Activated CD4-positive, alpha-beta memory T cell treated with anti-CD3 and anti-CD28 coated beads, Interleukin-2, amount 10 ng/mL, durations not matched to agents 7 days and 5 days (primary cell): ENCODE measurements around the gene LRG1. TPM values are rescaled to one million over a fixed set of nuclear protein-coding genes. Genes with fewer than 3 reads are reported as not detected.
A peak's percentile ranks its signal among the peaks of the same experiment; 100 is the strongest.

Experiments used
- CTCF ChIA-PET: fragments of 350-600 bp; sonication (Branson Sonifier 250); formaldehyde crosslinking; loops from one replicate; lab custom pipeline; 2021; ENCODE audit warnings: antibody characterized with exemption, inconsistent platforms; lab: Charles Lee
- POLR2A ChIA-PET: fragments of 350-600 bp; sonication (Branson Sonifier 250); formaldehyde crosslinking; loops from one replicate; lab custom pipeline; 2021; ENCODE audit warnings: antibody characterized with exemption; lab: Charles Lee
- DNase-seq: peaks from one replicate; pipeline ENCODE4 v3.0.0-alpha.2; 2020
- H3K27ac Mint-ChIP-seq: one replicate; pipeline ENCODE4 v1.8.0; 2021; ENCODE audit warnings: mild to moderate bottlenecking, mixed read lengths
- H3K27me3 Mint-ChIP-seq: one replicate; pipeline ENCODE4 v1.8.0; 2021; ENCODE audit warnings: mixed read lengths
- H3K36me3 Mint-ChIP-seq: one replicate; pipeline ENCODE4 v1.8.0; 2021; ENCODE audit warnings: low read depth, mixed read lengths
- H3K4me1 Mint-ChIP-seq: one replicate; pipeline ENCODE4 v1.8.0; 2021; ENCODE audit warnings: mixed read lengths
- H3K4me3 Mint-ChIP-seq: one replicate; pipeline ENCODE4 v1.8.0; 2021; ENCODE audit warnings: mild to moderate bottlenecking, mixed read lengths
- H3K9me3 Mint-ChIP-seq: one replicate; pipeline ENCODE4 v1.8.0; 2021; ENCODE audit warnings: mixed read lengths
- total RNA-seq, 2 experiments: library from RNA; stranded (reverse); gene quantifications; one replicate each; pipeline ENCODE4 v1.2.3, GENCODE V29; 2021

Gene LRG1
- total RNA-seq, 2 experiments from 2014 or later: 0.15 to 0.18 TPM

DNA sequence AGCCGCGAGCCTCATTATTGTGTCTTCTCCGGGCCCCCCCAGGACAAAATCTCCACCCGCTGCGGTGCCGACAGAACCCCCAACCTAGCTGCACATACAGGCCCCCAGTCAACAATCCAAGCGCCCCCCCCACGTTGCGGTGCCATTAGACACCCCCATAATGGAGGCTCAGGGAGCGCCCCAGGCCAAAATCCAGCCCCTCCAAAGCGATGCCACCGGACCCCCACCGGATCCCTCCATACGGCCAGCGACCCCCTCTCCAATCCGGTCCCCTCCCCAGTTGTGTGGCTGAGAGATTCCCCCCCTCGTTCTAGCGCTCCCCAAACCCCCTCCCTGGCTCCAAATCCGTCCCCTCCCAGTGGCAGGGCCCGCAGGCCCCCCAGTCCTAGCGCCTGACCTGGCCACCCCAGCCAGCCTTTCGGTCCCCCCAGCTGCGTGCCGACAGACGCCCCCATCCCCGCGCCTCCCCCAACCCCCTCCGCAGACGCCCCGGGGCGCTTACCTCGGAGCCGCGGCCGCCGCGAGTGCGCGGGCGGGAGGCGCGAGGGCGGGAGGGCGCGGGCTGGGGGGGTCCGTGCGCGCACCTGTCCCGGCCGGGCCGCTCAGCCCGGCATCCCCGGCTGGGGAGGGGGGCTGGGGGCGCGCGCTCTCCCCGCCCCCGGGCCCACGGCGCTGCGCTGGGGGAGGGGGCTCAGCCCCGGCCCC, 41.3 kb upstream of the LRG1 start:
- Mint-ChIP-seq H3K4me3 (no peak overlapping the region), H3K4me1 (peaks cover 2% of the 10 kb centered on the region), H3K9me3 (no peaks in the 10 kb centered on the region), H3K27me3 (peaks cover 47% of the 10 kb centered on the region), H3K36me3 (no peaks in the 10 kb centered on the region), H3K27ac (no peak overlapping the region)
- no peak for DNase-seq
- POLR2A ChIA-PET: no interaction called here
- CTCF ChIA-PET: no interaction called here

DNA sequence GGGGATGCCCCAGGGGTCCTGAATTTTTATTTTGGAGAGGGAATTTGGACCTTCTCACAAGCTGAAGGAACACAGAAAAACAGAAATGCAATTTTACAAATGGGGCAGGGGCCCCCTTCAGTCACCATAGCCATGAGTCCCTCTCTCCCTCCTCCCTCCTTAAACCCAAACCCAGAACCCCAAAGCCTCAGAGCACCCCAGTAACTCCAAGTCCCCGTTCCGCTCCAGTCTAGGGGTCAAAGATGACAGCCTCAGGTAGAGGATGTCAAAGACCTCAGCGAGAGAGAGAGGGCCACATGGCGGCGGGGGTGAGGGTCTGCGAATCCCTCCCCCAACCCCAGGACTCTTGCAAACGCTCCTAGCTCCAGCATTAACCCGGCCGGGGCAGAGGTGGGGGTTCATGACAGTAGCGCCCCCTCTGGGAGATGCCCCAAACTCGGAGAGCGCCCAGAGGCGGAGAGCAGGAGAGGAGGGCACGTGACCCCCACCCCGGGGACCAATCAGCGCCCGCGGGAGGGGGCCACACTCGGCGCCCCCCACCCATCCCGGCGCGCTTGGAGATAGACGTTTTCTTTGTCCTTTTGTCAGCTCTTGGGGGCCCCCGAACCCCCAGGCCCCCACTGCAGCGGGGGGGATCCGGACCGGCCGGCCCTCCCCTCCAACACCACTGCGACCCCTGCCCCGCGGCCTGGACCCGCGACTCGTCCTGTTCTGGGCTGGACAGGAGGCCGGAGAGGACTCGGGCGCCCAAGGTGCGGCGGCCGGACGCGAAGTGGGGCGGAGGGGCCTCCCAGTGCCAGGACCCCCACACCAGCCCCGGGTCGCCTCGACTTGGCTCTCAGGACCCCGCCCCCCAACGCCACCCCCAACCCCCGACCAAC, 40.4 kb upstream of the LRG1 start:
- no peak overlapping the region for H3K27ac Mint-ChIP-seq
- no peak for DNase-seq
- H3K9me3 Mint-ChIP-seq: no peaks in the 10 kb centered on the region
- H3K4me3 Mint-ChIP-seq: no peak overlapping the region
- ChIA-PET CTCF (interaction anchor here (0.6 to 1.6 kb wide), 2 partner anchors 33 to 56 kb away, joined by 4 to 5 read pairs; no protein-coding TSS in a partner anchor), POLR2A (no interaction called here)
- peaks cover 43% of the 10 kb centered on the region for H3K27me3 Mint-ChIP-seq
- H3K4me1 Mint-ChIP-seq: peaks cover 2% of the 10 kb centered on the region
- no peaks in the 10 kb centered on the region for H3K36me3 Mint-ChIP-seq

GRCh38 chr19:4579389-4579788, 39.6 kb upstream of the LRG1 start:
- Mint-ChIP-seq H3K9me3 (no peaks in the 10 kb centered on the region), H3K4me1 (peaks cover 2% of the 10 kb centered on the region), H3K4me3 (no peak overlapping the region), H3K27me3 (peaks cover 40% of the 10 kb centered on the region), H3K27ac (no peak overlapping the region), H3K36me3 (no peaks in the 10 kb centered on the region)
- CTCF ChIA-PET: interaction anchor here (1.6 kb wide), 1 partner anchor 57 kb away, joined by 5 read pairs; no protein-coding TSS in a partner anchor
- no peak for DNase-seq
- POLR2A ChIA-PET: no interaction called here

GRCh38 chr19:4578552-4579248, 38.9 kb upstream of the LRG1 start:
- ChIA-PET CTCF (interaction anchor here (1.6 to 3.1 kb wide), 2 partner anchors 57 to 58 kb away, joined by 5 to 20 read pairs; no protein-coding TSS in a partner anchor), POLR2A (no interaction called here)
- DNase-seq: no peak
- Mint-ChIP-seq H3K4me1 (peaks cover 2% of the 10 kb centered on the region), H3K9me3 (no peaks in the 10 kb centered on the region), H3K36me3 (no peaks in the 10 kb centered on the region), H3K4me3 (no peak overlapping the region), H3K27me3 (peaks cover 40% of the 10 kb centered on the region), H3K27ac (no peak overlapping the region)

- Mint-ChIP-seq H3K9me3 (no peaks in the 10 kb centered on the region), H3K36me3 (no peaks in the 10 kb centered on the region), H3K4me1 (no peaks in the 10 kb centered on the region), H3K27ac (no peak overlapping the region), H3K4me3 (no peak overlapping the region), H3K27me3 (peaks cover 27% of the 10 kb centered on the region)
- no peak for DNase-seq
- POLR2A ChIA-PET: no interaction called here
- CTCF ChIA-PET: interaction anchor here (0.9 to 3.1 kb wide), 7 partner anchors 9 to 61 kb away, joined by 3 to 20 read pairs (median 5); no protein-coding TSS in a partner anchor
Measured at GRCh38 chr19:4577020-4577782, 37.4 kb upstream of the LRG1 start.

DNA sequence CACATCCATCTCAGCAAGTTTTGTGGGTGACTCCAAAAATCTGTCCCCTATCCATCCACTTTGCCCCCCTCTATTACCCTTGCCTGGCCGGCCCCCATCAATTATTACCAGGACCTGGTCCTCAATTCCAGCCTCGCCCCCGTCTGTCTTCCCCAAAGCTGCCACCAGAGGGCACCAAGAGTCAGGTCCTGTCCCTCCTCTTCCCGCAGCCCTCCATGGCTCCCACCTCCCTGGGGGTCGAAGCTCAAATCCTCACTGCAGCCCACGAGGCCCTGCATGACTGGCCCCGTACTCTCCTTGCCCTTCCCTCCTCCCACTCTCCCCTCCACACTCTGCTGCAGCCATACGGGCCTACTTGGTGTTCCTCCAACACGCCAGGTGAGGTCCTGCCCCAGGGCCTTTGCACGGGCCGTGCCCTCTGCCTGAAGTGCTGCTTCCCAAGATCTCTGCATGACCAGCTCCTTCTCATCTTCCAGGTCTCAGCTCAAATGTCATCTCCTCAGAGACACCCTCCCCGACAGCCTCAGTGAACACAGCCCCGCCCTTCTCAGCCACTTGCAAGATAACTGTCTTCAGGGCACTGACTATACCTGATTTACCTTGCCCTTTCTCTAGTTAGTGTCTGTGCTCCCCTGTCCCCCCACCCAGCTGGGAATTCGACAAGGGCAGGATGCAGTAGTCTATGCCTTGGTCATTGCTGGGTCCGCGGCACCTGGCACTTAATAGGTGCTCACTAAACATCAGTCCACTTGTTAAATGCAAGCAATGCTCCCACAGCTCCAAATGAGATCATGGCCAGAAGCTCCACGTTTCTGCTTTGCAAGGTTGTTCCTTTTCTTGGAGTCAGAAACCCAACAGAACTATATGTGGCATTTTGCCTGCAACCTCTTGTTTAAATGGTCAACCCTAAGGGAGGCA, 36.4 kb upstream of the LRG1 start:
- POLR2A ChIA-PET: no interaction called here
- peak; percentile 73 for DNase-seq
- no peak overlapping the region for H3K27ac Mint-ChIP-seq

GRCh38 chr19:4575267-4576015, 35.6 kb upstream of the LRG1 start:
- H3K27ac Mint-ChIP-seq: no peak overlapping the region
- no peak for DNase-seq
- ChIA-PET CTCF (interaction anchor here (1.3 to 3.1 kb wide), 8 partner anchors 14 to 62 kb away, joined by 4 to 20 read pairs (median 8); no protein-coding TSS in a partner anchor), POLR2A (no interaction called here)
- H3K4me1 Mint-ChIP-seq: no peaks in the 10 kb centered on the region
- H3K27me3 Mint-ChIP-seq: peaks cover 22% of the 10 kb centered on the region
- no peaks in the 10 kb centered on the region for H3K9me3 Mint-ChIP-seq
- no peaks in the 10 kb centered on the region for H3K36me3 Mint-ChIP-seq
- H3K4me3 Mint-ChIP-seq: no peak overlapping the region

More for the DNA sequence above, 36.4 kb upstream of the LRG1 start:
- Mint-ChIP-seq H3K36me3 (no peaks in the 10 kb centered on the region), H3K9me3 (no peaks in the 10 kb centered on the region), H3K4me1 (no peaks in the 10 kb centered on the region), H3K4me3 (no peak overlapping the region), H3K27me3 (peaks cover 22% of the 10 kb centered on the region)
- CTCF ChIA-PET: interaction anchor here (0.6 to 3.1 kb wide), 9 partner anchors 10 to 69 kb away, joined by 3 to 20 read pairs (median 5); no protein-coding TSS in a partner anchor

DNA sequence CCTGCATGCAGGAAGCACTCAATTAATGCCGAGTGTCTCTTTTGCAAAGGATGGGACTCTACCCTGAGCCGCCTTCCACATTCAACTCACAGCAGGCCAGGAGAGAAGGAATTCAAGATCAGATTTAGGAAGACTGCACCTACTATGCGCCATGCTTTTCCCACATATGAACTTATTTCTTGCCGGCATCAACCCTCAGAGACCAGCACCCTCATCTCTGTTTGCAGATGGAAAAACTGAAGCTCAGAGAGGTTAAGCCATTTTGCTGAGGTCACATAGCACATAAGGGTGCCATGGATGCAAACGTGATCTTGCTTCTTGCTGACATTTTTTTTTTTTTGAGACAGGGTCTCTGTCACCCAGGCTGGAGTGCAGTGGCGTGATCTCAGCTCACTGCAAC, 33.8 kb upstream of the LRG1 start:
- H3K4me1 Mint-ChIP-seq: no peaks in the 10 kb centered on the region
- no peak for DNase-seq
- CTCF ChIA-PET: interaction anchor here (0.7 to 2.6 kb wide), 4 partner anchors 49 to 63 kb away, joined by 4 to 13 read pairs (median 6); no protein-coding TSS in a partner anchor
- no peak overlapping the region for H3K4me3 Mint-ChIP-seq
- H3K27ac Mint-ChIP-seq: no peak overlapping the region
- H3K9me3 Mint-ChIP-seq: no peaks in the 10 kb centered on the region
- no peaks in the 10 kb centered on the region for H3K36me3 Mint-ChIP-seq
- POLR2A ChIA-PET: no interaction called here
- H3K27me3 Mint-ChIP-seq: peaks cover 11% of the 10 kb centered on the region

- DNase-seq: no peak
- ChIA-PET POLR2A (no interaction called here), CTCF (interaction anchor here (1.5 kb wide), 1 partner anchor 63 kb away, joined by 4 read pairs; no protein-coding TSS in a partner anchor)
- H3K4me3 Mint-ChIP-seq: no peak overlapping the region
- no peak overlapping the region for H3K27ac Mint-ChIP-seq
- peaks cover 8% of the 10 kb centered on the region for H3K27me3 Mint-ChIP-seq
- no peaks in the 10 kb centered on the region for H3K36me3 Mint-ChIP-seq
- no peaks in the 10 kb centered on the region for H3K4me1 Mint-ChIP-seq
- H3K9me3 Mint-ChIP-seq: no peaks in the 10 kb centered on the region
Measured at GRCh38 chr19:4571305-4571917, 31.6 kb upstream of the LRG1 start.

DNA sequence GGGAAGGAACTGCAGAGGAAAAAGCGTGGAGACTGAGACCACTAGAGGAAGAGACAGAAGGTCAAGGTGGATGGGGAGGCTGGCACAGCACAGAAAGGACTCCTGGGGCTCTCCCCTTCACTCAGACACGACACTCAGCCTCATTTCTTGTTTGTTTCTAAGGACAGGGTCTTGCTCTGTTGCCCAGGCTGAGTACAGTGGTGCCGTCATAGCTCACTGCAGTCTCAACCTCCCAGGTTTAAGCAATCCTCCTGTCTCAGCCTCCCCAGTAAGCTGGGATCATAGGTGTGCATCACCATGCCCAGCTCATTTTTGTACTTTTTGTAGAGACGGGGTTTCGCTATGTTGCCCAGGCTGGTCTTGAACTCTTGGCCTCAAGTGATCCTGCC, 31.1 kb upstream of the LRG1 start:
- ChIA-PET CTCF (interaction anchor here (1.5 to 4.8 kb wide), 2 partner anchors 63 to 66 kb away, joined by 4 to 29 read pairs; no protein-coding TSS in a partner anchor), POLR2A (no interaction called here)
- Mint-ChIP-seq H3K9me3 (no peaks in the 10 kb centered on the region), H3K27me3 (peaks cover 3% of the 10 kb centered on the region), H3K4me1 (no peaks in the 10 kb centered on the region), H3K36me3 (no peaks in the 10 kb centered on the region), H3K27ac (no peak overlapping the region), H3K4me3 (no peak overlapping the region)
- DNase-seq: no peak
